Esophagus muscularis mucosa (tissue), 4 donors: ENCODE results near the gene HTRA2. TPM values are rescaled to one million over a fixed set of nuclear protein-coding genes. Genes with fewer than 3 reads are reported as not detected.

Source experiments
- DNase-seq: peaks from one replicate; pipeline ENCODE4 v3.0.0-alpha.2; 2017; ENCODE audit errors: extremely low spot score
- H3K27ac ChIP-seq, 4 donors: fragments of 200-600 bp; sonication (generic); replicated peaks in 1 of 4; 1 replicate in 3 of 4; 2 replicates in 1 of 4; pipeline ENCODE4 v1.5.1; 2016 to 2019; ENCODE audit warnings: mild to moderate bottlenecking in 1 of 4
- H3K27me3 ChIP-seq, 4 donors: fragments of 200-600 bp; sonication (generic); one replicate each; pipeline versions ENCODE4 v1.5.1 to v1.6.0; 2016 to 2019
- H3K36me3 ChIP-seq, 4 donors: fragments of 200-600 bp; sonication (generic); one replicate each; pipeline ENCODE4 v1.5.1; 2016 to 2019
- H3K4me1 ChIP-seq, 4 donors: fragments of 200-600 bp; sonication (generic); one replicate each; pipeline ENCODE4 v1.5.1; 2016 to 2019
- H3K4me3 ChIP-seq, 4 donors: fragments of 200-600 bp; sonication (generic); 1 replicate in 2 of 4; 2 replicates in 2 of 4; pipeline ENCODE4 v1.5.1; 2016 to 2019; ENCODE audit warnings: mild to moderate bottlenecking in 4 of 4, moderate library complexity in 1 of 4
- H3K9me3 ChIP-seq, 4 donors: fragments of 200-600 bp; sonication (generic); 1 replicate in 3 of 4; 2 replicates in 1 of 4; pipeline ENCODE4 v1.5.1; 2016 to 2019
- EP300 ChIP-seq: sonication (generic); formaldehyde crosslinking; IDR thresholded peaks from one replicate; pipeline ENCODE4 v1.6.1; 2017; ENCODE audit warnings: antibody characterized with exemption
- POLR2A ChIP-seq: fragments of 450-650 bp; IDR thresholded peaks from one replicate; pipeline ENCODE4 v1.6.1; 2017; ENCODE audit warnings: antibody characterized with exemption, moderate library complexity, mild to moderate bottlenecking, low read depth
- POLR2AphosphoS5 ChIP-seq, 2 donors: sonication (generic); formaldehyde crosslinking; IDR thresholded peaks; one replicate each; pipeline ENCODE4 v1.6.1; 2017; ENCODE audit warnings: antibody characterized with exemption in 2 of 2
- WGBS: methylation state at CpG from one replicate; pipeline ENCODE4 v1.1.5; 2018; 5-methylcytosine and 5-hydroxymethylcytosine counted together
- intact Hi-C: fragments of 100-400 bp; cut with DNase I; formaldehyde crosslinking; loops from one replicate; pipeline ENCODE4 v1.15.1; 2023
- total RNA-seq, 4 donors: library from RNA; depleted of rRNA; stranded (reverse); fragments of >200 nt; gene quantifications; one replicate each; pipeline versions ENCODE4 v1.1.0 to v1.2.1, GENCODE V29; 2016
- TF ChIP-seq, protein P1 (sequence below), 3 experiments: fragments of 200-600 bp in 2 of 3; fragments of 450-650 bp in 1 of 3; sonication (generic) in 2 of 3; IDR thresholded peaks; one replicate each; pipeline ENCODE4 v1.5.1; 2017 to 2019; ENCODE audit warnings: antibody characterized with exemption in 3 of 3, mild to moderate bottlenecking in 2 of 3, moderate library complexity in 1 of 3

Gene HTRA2
- total RNA-seq, 4 donors from 2014 or later: 29.7 to 37.9 (median 31.9) TPM

DNA sequence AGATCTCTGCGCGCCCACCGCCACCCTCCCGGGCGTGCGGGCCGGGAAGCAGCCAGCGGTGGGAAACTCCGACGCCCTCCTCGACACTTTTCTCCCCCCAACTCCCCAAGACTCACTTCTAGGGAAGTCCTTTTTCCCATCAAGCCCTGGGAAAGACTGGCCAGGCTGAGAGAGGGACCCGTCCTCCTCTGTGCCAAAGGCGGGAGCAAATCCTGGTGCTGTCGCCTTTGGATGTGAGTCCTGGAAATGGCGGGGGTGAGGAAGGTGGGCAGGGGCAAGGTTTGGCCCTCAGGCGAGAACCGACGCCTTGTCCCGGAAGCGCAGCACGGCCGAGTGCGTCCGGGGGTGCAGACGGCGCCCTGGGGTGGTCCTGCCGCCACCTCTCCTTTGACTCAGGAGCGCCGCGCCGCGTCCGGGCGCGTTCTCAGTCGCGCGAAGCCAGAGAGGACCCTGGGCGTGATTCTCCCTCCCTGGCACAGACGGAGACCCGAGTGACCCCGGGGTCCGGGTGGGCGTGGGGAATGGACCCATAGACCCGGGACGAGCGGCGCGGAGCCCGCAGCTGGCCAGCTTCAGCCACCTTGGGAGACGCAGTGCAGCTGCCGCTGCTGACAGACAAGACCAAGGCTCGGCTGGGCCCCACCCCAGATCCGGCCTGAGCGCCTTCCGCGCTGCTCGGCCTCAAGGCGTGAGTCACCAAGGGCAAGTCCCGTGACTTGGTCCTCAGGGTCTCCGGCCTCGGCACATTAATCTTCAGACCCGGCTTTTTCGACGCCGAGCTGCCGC, 26.8 kb upstream of the HTRA2 start:
- H3K27me3 ChIP-seq: peaks cover 0 to 81% (median 44%) of the 10 kb centered on the region in 4 donors
- H3K9me3 ChIP-seq: no peaks in the 10 kb centered on the region
- H3K4me1 ChIP-seq: peaks cover 52 to 74% (median 68%) of the 10 kb centered on the region in 4 donors
- peaks cover 0 to 21% (median 18%) of the 10 kb centered on the region in 4 donors for H3K36me3 ChIP-seq
- peak overlapping the region; percentile 52 to 66 (median 56) for H3K4me3 ChIP-seq
- DNase-seq: peak; percentile 96
- TF ChIP-seq POLR2AphosphoS5 (IDR thresholded peaks at IDR 0.05) (peak; percentile 74 to 77), POLR2A (peak; percentile 32), EP300 (no peak)
- TF ChIP-seq, protein P1, sequence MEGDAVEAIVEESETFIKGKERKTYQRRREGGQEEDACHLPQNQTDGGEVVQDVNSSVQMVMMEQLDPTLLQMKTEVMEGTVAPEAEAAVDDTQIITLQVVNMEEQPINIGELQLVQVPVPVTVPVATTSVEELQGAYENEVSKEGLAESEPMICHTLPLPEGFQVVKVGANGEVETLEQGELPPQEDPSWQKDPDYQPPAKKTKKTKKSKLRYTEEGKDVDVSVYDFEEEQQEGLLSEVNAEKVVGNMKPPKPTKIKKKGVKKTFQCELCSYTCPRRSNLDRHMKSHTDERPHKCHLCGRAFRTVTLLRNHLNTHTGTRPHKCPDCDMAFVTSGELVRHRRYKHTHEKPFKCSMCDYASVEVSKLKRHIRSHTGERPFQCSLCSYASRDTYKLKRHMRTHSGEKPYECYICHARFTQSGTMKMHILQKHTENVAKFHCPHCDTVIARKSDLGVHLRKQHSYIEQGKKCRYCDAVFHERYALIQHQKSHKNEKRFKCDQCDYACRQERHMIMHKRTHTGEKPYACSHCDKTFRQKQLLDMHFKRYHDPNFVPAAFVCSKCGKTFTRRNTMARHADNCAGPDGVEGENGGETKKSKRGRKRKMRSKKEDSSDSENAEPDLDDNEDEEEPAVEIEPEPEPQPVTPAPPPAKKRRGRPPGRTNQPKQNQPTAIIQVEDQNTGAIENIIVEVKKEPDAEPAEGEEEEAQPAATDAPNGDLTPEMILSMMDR (IDR thresholded peaks at IDR 0.05): peak in 1 of 3 experiments; percentile 19
- intact Hi-C loops: loop anchor here (2.0 kb wide), 1 partner anchor 26 kb away; the partner anchor contains the start of genes AUP1 and HTRA2
- WGBS: 29% methylated on average over 11 of the region's 67 CpGs
- H3K27ac ChIP-seq: peak overlapping the region; percentile 58 to 77 (median 72)

DNA sequence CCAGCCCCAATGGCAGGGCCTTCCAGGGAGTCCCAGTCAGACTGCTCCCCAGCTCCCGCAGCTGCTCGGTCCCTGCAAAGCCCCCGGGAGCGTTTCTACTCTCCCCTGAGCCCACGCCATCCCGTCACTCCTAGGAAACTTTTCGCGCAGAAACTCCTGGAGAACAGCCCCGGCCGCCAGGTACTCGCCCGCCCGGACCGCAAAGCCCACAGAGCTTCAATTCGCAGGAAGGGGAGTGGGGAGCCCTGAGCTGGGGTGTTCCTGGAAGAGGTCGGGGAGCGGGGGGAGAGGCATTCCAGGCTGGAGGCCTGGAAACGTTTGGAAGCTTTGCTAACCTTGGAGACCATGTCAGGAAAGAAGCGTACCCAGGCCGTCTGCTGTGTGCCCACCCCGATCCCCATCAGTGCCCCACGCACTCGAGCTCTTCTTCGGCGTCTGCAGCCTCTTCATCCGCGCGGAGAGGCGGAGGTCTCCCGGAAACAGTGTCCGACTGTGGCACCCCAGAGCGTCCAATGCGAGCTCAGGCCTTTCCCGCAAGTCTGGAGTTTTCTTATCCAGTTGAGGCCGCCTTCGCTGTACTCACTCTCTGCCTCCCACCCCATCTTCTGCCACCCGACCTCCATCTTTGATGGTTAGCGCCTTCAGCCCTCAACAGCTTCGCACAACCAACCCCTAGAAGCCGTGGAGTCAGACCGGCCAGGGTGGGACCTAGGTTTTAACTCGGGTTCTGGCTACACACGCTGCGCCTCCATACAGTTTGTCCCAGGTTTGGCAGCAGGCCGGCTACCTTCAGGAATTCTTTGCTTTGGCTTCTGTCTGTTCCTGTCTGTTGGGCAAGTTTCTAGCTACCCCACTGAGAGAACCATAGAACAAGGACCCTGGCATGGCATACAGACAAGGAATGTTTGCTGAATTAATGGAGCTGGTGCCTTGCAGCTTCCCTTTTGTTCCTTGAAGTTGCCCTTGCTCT, 25.9 kb upstream of the HTRA2 start:
- Histone ChIP-seq H3K9me3 (no peaks in the 10 kb centered on the region), H3K4me1 (peaks cover 47 to 71% (median 65%) of the 10 kb centered on the region in 4 donors), H3K27me3 (peaks cover 0 to 78% (median 36%) of the 10 kb centered on the region in 4 donors), H3K27ac (peak overlapping the region; percentile 58 to 77 (median 72)), H3K36me3 (peaks cover 0 to 21% (median 18%) of the 10 kb centered on the region in 4 donors), H3K4me3 (peak overlapping the region; percentile 52 to 66 (median 56))
- DNase-seq: no peak
- WGBS: 56% methylated on average over 26 of the region's 45 CpGs
- no peak for TF ChIP-seq EP300
- TF ChIP-seq POLR2A: no peak
- TF ChIP-seq POLR2AphosphoS5 (IDR thresholded peaks at IDR 0.05): no peak
- TF ChIP-seq, protein P1 (IDR thresholded peaks at IDR 0.05): no peak
- intact Hi-C loops: loop anchor here (2.0 kb wide), 1 partner anchor 25 kb away; the partner anchor contains the start of genes AUP1 and HTRA2

DNA sequence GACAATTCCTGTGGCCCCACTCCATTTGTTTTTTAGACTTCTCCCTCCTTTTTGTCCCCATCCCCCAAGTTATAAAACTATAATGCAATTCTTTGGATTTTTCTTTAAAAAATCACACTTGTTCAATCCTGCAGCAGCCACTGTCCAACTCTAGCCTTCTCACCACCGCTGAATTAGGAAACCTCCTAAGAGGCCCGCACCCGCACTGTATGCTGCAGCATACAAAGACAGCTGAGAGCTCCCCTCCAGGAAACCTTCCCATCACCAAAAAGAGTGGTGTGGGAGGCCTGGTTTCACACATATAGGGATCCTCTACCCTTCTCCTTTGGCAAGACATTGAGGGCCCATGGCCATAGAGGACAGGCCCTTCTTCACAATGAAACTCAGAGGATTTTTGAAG, 25.1 kb upstream of the HTRA2 start:
- Histone ChIP-seq H3K4me3 (peak overlapping the region in 1 of 4 donors; percentile 56), H3K9me3 (no peaks in the 10 kb centered on the region), H3K4me1 (peaks cover 39 to 63% (median 57%) of the 10 kb centered on the region in 4 donors), H3K27ac (no peak overlapping the region), H3K36me3 (peaks cover 0 to 21% (median 18%) of the 10 kb centered on the region in 4 donors), H3K27me3 (peaks cover 0 to 75% (median 28%) of the 10 kb centered on the region in 4 donors)
- DNase-seq: no peak
- intact Hi-C loops: no loop called here
- 96% methylated on average over 3 of the region's 3 CpGs for WGBS
- TF ChIP-seq, protein P1 (IDR thresholded peaks at IDR 0.05): no peak
- TF ChIP-seq POLR2AphosphoS5 (IDR thresholded peaks at IDR 0.05) (no peak), POLR2A (no peak)

DNA sequence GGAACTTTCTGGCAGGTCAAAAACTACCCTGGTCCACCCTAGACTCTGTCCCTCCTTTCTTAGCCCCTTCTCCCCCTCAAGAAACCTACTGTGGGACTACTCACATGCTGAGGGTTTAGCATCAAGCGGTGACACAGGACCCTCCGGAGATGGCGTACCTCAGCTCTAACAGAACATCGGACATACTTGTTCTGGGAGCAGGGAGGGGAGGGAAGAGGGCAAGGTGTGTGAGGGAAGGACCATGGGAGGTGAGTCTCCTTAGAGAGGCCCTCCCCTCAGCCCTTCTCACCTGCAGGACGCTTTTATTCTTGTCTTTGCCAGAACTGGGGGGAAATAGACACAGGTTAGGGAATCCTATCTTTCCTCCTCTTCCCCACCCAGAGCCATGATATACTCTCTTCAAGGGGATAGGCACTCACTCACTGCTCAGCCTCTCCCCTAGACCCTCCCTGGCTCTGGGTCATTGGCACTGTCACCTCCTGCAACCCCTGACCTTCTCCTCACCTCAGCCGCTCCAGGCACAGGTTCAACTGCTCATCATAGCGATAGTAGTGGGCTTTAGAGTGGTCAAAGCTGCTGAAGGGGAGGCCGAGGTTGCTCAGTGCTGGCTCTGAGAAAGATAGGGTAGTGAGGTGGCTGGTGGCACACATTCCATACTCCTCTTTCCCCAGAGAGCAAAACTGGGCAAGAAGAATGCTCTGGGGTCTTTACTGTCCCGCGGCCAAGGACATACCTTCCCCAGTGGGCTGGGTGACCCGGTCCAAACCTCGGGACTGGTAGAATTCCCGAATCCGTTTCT, 24.1 kb upstream of the HTRA2 start:
- peaks cover 0 to 75% (median 18%) of the 10 kb centered on the region in 4 donors for H3K27me3 ChIP-seq
- H3K27ac ChIP-seq: no peak overlapping the region
- peaks cover 36 to 58% (median 54%) of the 10 kb centered on the region in 4 donors for H3K4me1 ChIP-seq
- H3K36me3 ChIP-seq: peaks cover 0 to 21% (median 18%) of the 10 kb centered on the region in 4 donors
- TF ChIP-seq POLR2A (no peak), EP300 (no peak), POLR2AphosphoS5 (IDR thresholded peaks at IDR 0.05) (no peak)
- TF ChIP-seq, protein P1 (IDR thresholded peaks at IDR 0.05): no peak
- WGBS: 93% methylated on average over 14 of the region's 14 CpGs
- DNase-seq: no peak
- H3K4me3 ChIP-seq: peak overlapping the region in 1 of 4 donors; percentile 99
- intact Hi-C loops: no loop called here
- no peaks in the 10 kb centered on the region for H3K9me3 ChIP-seq
